ENCODE data around the gene WARS2.

The WARS2 gene

DNA sequence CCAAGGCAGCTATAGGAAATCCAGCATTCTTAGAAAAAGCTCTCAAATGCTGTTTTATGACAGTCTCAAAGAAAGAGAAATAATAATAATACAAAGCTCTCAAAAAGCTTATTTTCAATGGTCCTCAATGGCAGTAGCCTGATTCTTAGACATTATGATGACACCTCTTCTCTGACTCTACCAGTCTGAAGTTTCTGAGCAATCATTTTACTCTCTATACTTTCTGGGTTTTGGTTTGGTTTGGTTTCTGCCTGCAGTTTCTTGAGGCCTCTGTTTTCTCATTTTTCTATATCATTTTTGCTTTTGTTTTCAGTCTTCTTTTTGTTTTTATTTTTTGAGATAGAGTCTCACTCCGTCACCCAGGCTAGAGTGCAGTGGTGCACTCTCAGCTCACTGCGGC is 102.1 kb downstream of the WARS2 start:
- H3K27ac ChIP-seq = no peak overlapping the region
- TF ChIP-seq ZFX (IDR thresholded peaks at IDR 0.05; ENCODE audit: borderline replicate concordance) = no peak
- TF ChIP-seq, protein P1, sequence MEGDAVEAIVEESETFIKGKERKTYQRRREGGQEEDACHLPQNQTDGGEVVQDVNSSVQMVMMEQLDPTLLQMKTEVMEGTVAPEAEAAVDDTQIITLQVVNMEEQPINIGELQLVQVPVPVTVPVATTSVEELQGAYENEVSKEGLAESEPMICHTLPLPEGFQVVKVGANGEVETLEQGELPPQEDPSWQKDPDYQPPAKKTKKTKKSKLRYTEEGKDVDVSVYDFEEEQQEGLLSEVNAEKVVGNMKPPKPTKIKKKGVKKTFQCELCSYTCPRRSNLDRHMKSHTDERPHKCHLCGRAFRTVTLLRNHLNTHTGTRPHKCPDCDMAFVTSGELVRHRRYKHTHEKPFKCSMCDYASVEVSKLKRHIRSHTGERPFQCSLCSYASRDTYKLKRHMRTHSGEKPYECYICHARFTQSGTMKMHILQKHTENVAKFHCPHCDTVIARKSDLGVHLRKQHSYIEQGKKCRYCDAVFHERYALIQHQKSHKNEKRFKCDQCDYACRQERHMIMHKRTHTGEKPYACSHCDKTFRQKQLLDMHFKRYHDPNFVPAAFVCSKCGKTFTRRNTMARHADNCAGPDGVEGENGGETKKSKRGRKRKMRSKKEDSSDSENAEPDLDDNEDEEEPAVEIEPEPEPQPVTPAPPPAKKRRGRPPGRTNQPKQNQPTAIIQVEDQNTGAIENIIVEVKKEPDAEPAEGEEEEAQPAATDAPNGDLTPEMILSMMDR (IDR thresholded peaks at IDR 0.05) = no peak

DNA sequence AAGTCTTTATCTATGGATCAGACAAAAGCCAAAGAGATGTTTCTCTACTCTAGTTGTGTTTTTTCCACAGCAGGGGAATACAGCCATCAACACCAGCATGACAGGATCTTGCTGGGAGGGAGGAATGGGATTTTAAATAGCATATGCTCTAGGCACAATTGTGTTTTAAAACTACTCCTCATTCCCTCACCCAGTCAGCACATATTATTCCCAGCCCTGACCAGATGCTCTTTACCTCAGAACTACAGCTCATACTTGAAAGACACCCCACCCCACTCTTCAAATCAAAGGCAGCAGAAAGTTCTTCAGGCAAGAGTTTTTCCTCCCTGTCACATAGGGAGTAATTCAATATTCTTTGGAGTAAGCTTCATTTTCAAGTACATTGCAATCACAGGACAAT is 106.1 kb downstream of the WARS2 start:
- TF ChIP-seq, protein P1 (IDR thresholded peaks at IDR 0.05) = no peak
- TF ChIP-seq ZFX (IDR thresholded peaks at IDR 0.05; ENCODE audit: borderline replicate concordance) = no peak
- no peak overlapping the region for H3K27ac ChIP-seq

DNA sequence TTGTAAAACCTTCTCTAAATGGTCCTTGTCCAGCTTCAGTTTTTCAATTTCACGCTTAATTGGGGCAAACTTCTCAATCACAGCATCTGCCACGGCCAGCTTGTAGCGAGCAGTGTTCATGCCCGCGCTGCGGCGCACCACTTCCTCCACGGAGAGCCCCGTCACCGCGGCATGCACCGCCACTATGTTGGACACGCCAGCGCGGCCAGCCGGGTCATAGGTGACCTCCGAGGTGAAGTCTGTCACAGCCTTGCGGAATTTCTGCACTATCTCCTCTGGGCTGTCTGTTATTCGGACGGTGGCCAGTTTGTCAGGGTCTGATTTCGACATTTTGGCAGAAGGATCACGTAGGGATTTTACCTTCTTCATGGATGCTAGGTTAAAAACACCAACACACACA is 107.5 kb downstream of the WARS2 start:
- TF ChIP-seq, protein P1 (IDR thresholded peaks at IDR 0.05) = no peak
- TF ChIP-seq ZFX (IDR thresholded peaks at IDR 0.05; ENCODE audit: borderline replicate concordance) = no peak
- H3K27ac ChIP-seq = no peak overlapping the region

DNA sequence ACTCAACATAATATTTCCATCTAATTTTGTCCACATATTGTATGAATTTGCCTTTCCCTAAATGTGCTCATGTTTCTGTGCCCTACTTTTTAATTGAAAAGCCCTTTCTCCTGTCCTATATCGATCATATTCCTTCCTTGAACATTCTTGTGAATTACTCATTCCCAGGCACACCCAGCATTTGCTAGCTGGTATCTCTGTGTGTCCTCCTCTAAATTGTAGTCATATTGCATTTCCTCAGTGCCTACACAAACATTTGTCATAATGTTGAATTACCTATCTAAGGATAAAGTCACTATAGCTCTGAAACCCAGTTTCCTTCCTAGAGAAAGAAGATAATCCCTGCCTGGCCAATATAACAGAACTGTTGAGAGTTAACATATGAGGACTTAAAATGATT is 112.7 kb downstream of the WARS2 start:
- no peak overlapping the region for H3K27ac ChIP-seq

DNA sequence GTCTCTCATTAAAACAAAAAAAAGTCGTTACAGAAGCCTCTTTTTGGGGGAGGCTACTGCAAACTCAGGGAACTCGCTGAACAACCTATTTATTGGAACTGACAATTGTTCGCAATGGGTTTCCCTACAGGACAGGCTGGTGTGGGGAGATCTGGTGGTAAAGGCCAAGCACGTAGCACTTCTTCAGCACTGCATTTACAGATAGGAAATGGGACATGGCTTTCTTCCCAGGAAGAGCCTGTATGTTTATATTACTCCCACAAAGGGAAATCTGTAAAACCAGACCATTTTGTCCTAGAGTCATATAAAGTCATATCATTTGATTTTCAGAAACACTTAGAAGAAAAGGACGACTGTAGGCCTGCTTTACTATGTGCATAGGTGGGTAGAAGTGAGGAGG is 113.5 kb downstream of the WARS2 start:
- no peak overlapping the region for H3K27ac ChIP-seq
- TF ChIP-seq, protein P1 (IDR thresholded peaks at IDR 0.05) = no peak
- no peak for TF ChIP-seq ZFX (IDR thresholded peaks at IDR 0.05; ENCODE audit: borderline replicate concordance)

More for the DNA sequence above, 112.7 kb downstream of the WARS2 start:
- TF ChIP-seq ZFX (IDR thresholded peaks at IDR 0.05; ENCODE audit: borderline replicate concordance) = no peak
- TF ChIP-seq, protein P1 (IDR thresholded peaks at IDR 0.05) = no peak

DNA sequence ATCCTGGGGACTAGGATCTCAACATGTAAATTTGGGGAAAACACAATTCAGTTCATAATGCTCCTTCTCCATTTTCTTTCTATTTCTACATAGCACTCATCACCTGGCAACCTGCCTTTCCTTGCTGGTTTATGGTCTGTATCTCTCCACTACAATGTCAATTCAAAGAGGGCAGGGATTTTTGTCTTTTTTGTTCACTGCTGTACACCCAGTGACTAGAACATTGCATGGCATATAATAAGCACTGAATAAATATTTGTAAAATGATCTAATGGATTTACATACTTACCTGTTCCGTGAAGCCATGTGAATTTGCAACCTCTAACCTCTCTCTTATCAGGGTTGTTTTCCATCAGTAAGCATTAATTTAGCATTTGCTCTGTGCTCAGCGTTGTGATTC is 124.9 kb downstream of the WARS2 start:
- TF ChIP-seq, protein P1 (IDR thresholded peaks at IDR 0.05) = no peak
- TF ChIP-seq ZFX (IDR thresholded peaks at IDR 0.05; ENCODE audit: borderline replicate concordance) = no peak
- H3K27ac ChIP-seq = no peak overlapping the region

DNA sequence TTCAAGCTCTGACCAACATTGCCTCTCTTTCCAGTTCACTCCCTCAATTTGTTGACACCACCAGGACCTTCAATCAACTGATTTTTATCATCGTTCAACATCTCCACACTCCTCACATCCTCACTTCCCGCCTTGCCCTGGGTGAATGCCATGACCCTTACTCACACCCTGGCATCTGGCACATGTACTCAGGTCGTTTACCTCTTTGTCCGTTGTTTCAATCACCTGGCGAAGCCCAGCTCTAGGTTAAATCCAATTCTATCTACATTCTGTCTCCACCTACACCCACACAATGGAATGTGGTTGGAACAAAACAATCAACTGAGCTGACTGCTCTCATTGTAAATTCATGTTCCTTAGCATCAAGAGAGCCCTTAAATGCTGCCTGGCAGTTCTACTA is 128.1 kb downstream of the WARS2 start:
- TF ChIP-seq ZFX (IDR thresholded peaks at IDR 0.05; ENCODE audit: borderline replicate concordance) = no peak
- TF ChIP-seq, protein P1 (IDR thresholded peaks at IDR 0.05) = no peak
- no peak overlapping the region for H3K27ac ChIP-seq
